A549 (cell line): ENCODE data around the gene PPP1R14B. TPM values are rescaled to one million over a fixed set of nuclear protein-coding genes. Genes with fewer than 3 reads are reported as not detected.

Source experiments
- ATAC-seq, 2 experiments: fragments of 200-7000 bp in 1 of 2; fragments of >200 bp in 1 of 2; cut with Nextera tagmentation in 1 of 2; cut with Tn5 transposase in 1 of 2; 3 replicates each; pipeline versions ENCODE4 v1.8.0 to v1.9.1; 2018 to 2020; ENCODE audit warnings: mild to moderate bottlenecking in 1 of 2, moderate library complexity in 1 of 2
- CTCF ChIA-PET: fragments of 300-600 bp; sonication (Branson Sonifier 250); formaldehyde crosslinking; extraction: SDS; loops from one replicate; lab custom pipeline; 2021; ENCODE audit warnings: antibody characterized with exemption, inconsistent platforms; lab: Yijun Ruan, JAX
- POLR2A ChIA-PET: fragments of 350-600 bp; formaldehyde crosslinking; extraction: SDS; loops from one replicate; lab custom pipeline; 2021; ENCODE audit warnings: antibody characterized with exemption, inconsistent platforms; lab: Yijun Ruan, JAX
- DNase-seq, 2 experiments: peaks; one replicate each; pipeline versions ENCODE4 v3.0.0 to v3.0.0-alpha.2; 2011 to 2016; ENCODE audit warnings: low read depth in 1 of 2, low spot score in 1 of 2
- FAIRE-seq: peaks from 2 replicates; lab custom pipeline; 2011; peaks lifted over from hg19 to GRCh38; lab: Jason Lieb, UNC
- H3K27ac ChIP-seq, 2 experiments: fragments of >200 bp; sonication (Bioruptor Twin); formaldehyde crosslinking; 3 replicates each; pipeline ENCODE4 v1.5.1; 2016 to 2017
- H3K4me1 ChIP-seq: fragments of >200 bp; sonication (Bioruptor Twin); formaldehyde crosslinking; 3 replicates; pipeline ENCODE4 v1.6.1; 2016
- H3K4me2 ChIP-seq: fragments of >200 bp; sonication (Bioruptor Twin); formaldehyde crosslinking; 3 replicates; pipeline ENCODE4 v1.6.1; 2016
- H3K4me3 ChIP-seq: fragments of >200 bp; sonication (Bioruptor Twin); formaldehyde crosslinking; 3 replicates; pipeline ENCODE4 v1.5.1; 2016
- H3K9me3 ChIP-seq: fragments of >200 bp; sonication (Bioruptor Twin); formaldehyde crosslinking; 3 replicates; pipeline ENCODE4 v1.6.1; 2016
- BCL3 ChIP-seq: fragments of >200 bp; sonication (Bioruptor Twin); formaldehyde crosslinking; IDR thresholded peaks from 3 replicates; pipeline ENCODE4 v1.6.1; 2016
- CBX2 ChIP-seq: fragments of 200-600 bp; sonication (generic); IDR thresholded peaks from 2 replicates; pipeline ENCODE4 v1.6.1; 2016; ENCODE audit warnings: low read depth, mild to moderate bottlenecking, borderline replicate concordance
- CEBPB ChIP-seq, 2 experiments: fragments of >200 bp in 1 of 2; sonication (Bioruptor Twin) in 1 of 2; formaldehyde crosslinking in 1 of 2; IDR thresholded peaks; 2 replicates each; pipeline ENCODE4 v1.6.1; 2012 to 2016
- CHD4 ChIP-seq: fragments of 200-600 bp; sonication (generic); IDR thresholded peaks from 2 replicates; pipeline ENCODE4 v1.6.1; 2016; ENCODE audit warnings: antibody characterized with exemption, mild to moderate bottlenecking, borderline replicate concordance
- EHF ChIP-seq: fragments of 250-450 bp; sonication (Bioruptor Pico); IDR thresholded peaks from 2 replicates; pipeline ENCODE4 v1.5.0; 2020; ENCODE audit warnings: mild to moderate bottlenecking
- ESRRA ChIP-seq: fragments of 150-350 bp; IDR thresholded peaks from 2 replicates; pipeline ENCODE4 v1.6.1; 2014; ENCODE audit warnings: mild to moderate bottlenecking, low read length, borderline replicate concordance
- FOSL2 ChIP-seq, 2 experiments: fragments of 450-650 bp in 1 of 2; fragments of >200 bp in 1 of 2; sonication (Bioruptor Twin) in 1 of 2; formaldehyde crosslinking; IDR thresholded peaks; 2 replicates each; pipeline versions ENCODE4 v1.5.0 to v1.6.1; 2016 to 2020; ENCODE audit warnings: mild to moderate bottlenecking in 1 of 2, moderate library complexity in 1 of 2
- FOXS1 ChIP-seq: fragments of 250-450 bp; sonication (Bioruptor Pico); IDR thresholded peaks from 2 replicates; pipeline ENCODE4 v1.5.0; 2020; ENCODE audit warnings: mild to moderate bottlenecking, moderate library complexity
- HDAC2 ChIP-seq: fragments of 200-600 bp; sonication (generic); IDR thresholded peaks from 2 replicates; pipeline ENCODE4 v1.6.1; 2016
- HMGXB4 ChIP-seq: fragments of 250-450 bp; sonication (Bioruptor Pico); IDR thresholded peaks from 2 replicates; pipeline ENCODE4 v1.5.0; 2021; ENCODE audit warnings: mild to moderate bottlenecking, moderate library complexity, borderline replicate concordance
- JUN ChIP-seq, 2 experiments: fragments of >200 bp; sonication (Bioruptor Twin); formaldehyde crosslinking; IDR thresholded peaks; 2 replicates in 1 of 2; 3 replicates in 1 of 2; pipeline ENCODE4 v1.6.1; 2016 to 2017
- MAFK ChIP-seq: fragments of 450-650 bp; IDR thresholded peaks from 2 replicates; pipeline ENCODE4 v1.6.1; 2014; ENCODE audit not compliant: partially characterized antibody
- MAZ ChIP-seq: fragments of 150-350 bp; IDR thresholded peaks from 2 replicates; pipeline ENCODE4 v1.6.1; 2014; ENCODE audit warnings: antibody characterized with exemption, low read depth, low read length, borderline replicate concordance
- PHF8 ChIP-seq: fragments of 200-600 bp; sonication (generic); IDR thresholded peaks from 2 replicates; pipeline ENCODE4 v1.6.1; 2016; ENCODE audit warnings: low read depth, mild to moderate bottlenecking, antibody characterized with exemption, moderate library complexity, borderline replicate concordance
- POLR2AphosphoS2 ChIP-seq: conservative IDR thresholded peaks from 2 replicates; pipeline ENCODE4 v1.6.1; 2012; ENCODE audit warnings: low read length, improper control_type of control experiment, inconsistent platforms
- REST ChIP-seq: fragments of 200-600 bp; sonication (generic); IDR thresholded peaks from 2 replicates; pipeline ENCODE4 v1.6.1; 2016; ENCODE audit warnings: antibody characterized with exemption, mild to moderate bottlenecking, moderate library complexity
- RNF2 ChIP-seq: fragments of 200-600 bp; sonication (generic); IDR thresholded peaks from 2 replicates; pipeline ENCODE4 v1.6.1; 2016; ENCODE audit warnings: low read depth, mild to moderate bottlenecking, antibody characterized with exemption, moderate library complexity, borderline replicate concordance
- SMC3 ChIP-seq: fragments of >200 bp; sonication (Bioruptor Twin); formaldehyde crosslinking; IDR thresholded peaks from 3 replicates; pipeline ENCODE4 v1.6.1; 2018; ENCODE audit warnings: inconsistent platforms
- SREBF2 ChIP-seq: fragments of 450-650 bp; IDR thresholded peaks from 2 replicates; pipeline ENCODE4 v1.6.1; 2014; ENCODE audit warnings: mild to moderate bottlenecking, moderate library complexity
- TFCP2L1 ChIP-seq: fragments of 250-450 bp; sonication (Bioruptor Pico); IDR thresholded peaks from 2 replicates; pipeline ENCODE4 v1.5.0; 2021; ENCODE audit warnings: mild to moderate bottlenecking
- TP53 ChIP-seq: fragments of 250-450 bp; sonication (Bioruptor Pico); IDR thresholded peaks from 2 replicates; pipeline ENCODE4 v1.5.0; 2021; ENCODE audit warnings: mild to moderate bottlenecking, moderate library complexity
- WGBS: methylation state at CpG from one replicate; pipeline ENCODE4 v1.1.6; 2017; ENCODE audit errors: missing lambda C conversion rate; 5-methylcytosine and 5-hydroxymethylcytosine counted together
- polyA plus RNA-seq, 4 experiments: library from polyadenylated mRNA; depleted of rRNA in 3 of 4; stranded (reverse); fragments of >200 nt; fragmentation: RNase III in 1 of 4; extraction: RNeasy Plus Mini Kit Qiagen cat#74134 plus additional on column Dnase treatment in 1 of 4; gene quantifications; 2 replicates in 3 of 4; 3 replicates in 1 of 4; pipeline ENCODE4 v1.2.3, GENCODE V29; 2011 to 2017
- TF ChIP-seq, protein P1 (sequence below): fragments of 150-350 bp; IDR thresholded peaks from 2 replicates; pipeline ENCODE4 v1.6.1; 2014; ENCODE audit warnings: low read depth, mild to moderate bottlenecking, low read length
- TF ChIP-seq, protein P2 (sequence below): IDR thresholded peaks from 2 replicates; pipeline ENCODE4 v1.6.1; 2012
- TF ChIP-seq, protein P3 (sequence below): IDR thresholded peaks from 2 replicates; pipeline ENCODE4 v1.6.1; 2012
- TF ChIP-seq, protein P4 (sequence below): IDR thresholded peaks from 2 replicates; pipeline ENCODE4 v1.6.1; 2012; ENCODE audit warnings: low read depth, borderline replicate concordance

Gene PPP1R14B
- polyA plus RNA-seq, 2 of the 4 experiments (the other 2 are of a cell fraction): 152 to 154 TPM

- 90% methylated on average over 24 of the region's 24 CpGs for WGBS
These were observed 23.6 kb downstream of the PPP1R14B start for GRCh38 chr11:64223001-64223651.

DNA sequence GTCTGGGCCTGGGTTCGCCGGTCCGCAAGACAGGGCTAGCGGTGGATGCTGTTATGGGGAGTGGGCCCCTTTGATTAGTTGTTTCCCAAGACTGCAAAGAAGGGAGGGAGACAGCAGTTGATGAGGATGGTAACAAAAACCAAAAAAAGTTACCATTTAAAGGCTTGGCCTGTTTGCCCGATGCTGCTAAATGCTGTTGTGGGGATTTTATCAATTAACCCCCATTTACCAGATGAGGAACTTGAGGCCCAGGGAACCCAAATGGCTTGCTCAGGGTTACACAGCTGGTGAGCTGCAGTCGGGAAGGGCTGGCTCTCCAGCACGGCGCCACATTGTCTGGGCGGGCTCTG lies 24.1 kb downstream of the PPP1R14B start:
- no peak for DNase-seq
- peaks cover 25% of the 10 kb centered on the region for H3K4me1 ChIP-seq
- H3K4me2 ChIP-seq: no peak overlapping the region
- ATAC-seq: no peak
- H3K9me3 ChIP-seq: no peaks in the 10 kb centered on the region
- no peak overlapping the region for H3K27ac ChIP-seq
- no peak for TF ChIP-seq SMC3
- TF ChIP-seq MAZ: no peak
- TF ChIP-seq RNF2: no peak
- TF ChIP-seq PHF8: no peak
- TF ChIP-seq BCL3: no peak
- TF ChIP-seq, protein P1, sequence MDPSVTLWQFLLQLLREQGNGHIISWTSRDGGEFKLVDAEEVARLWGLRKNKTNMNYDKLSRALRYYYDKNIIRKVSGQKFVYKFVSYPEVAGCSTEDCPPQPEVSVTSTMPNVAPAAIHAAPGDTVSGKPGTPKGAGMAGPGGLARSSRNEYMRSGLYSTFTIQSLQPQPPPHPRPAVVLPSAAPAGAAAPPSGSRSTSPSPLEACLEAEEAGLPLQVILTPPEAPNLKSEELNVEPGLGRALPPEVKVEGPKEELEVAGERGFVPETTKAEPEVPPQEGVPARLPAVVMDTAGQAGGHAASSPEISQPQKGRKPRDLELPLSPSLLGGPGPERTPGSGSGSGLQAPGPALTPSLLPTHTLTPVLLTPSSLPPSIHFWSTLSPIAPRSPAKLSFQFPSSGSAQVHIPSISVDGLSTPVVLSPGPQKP: no peak
- TF ChIP-seq HDAC2: no peak
- TF ChIP-seq, protein P2, sequence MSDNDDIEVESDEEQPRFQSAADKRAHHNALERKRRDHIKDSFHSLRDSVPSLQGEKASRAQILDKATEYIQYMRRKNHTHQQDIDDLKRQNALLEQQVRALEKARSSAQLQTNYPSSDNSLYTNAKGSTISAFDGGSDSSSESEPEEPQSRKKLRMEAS: no peak
- TF ChIP-seq REST: no peak
- FAIRE-seq: no peak
- H3K4me3 ChIP-seq: no peak overlapping the region
- WGBS: 88% methylated on average over 9 of the region's 9 CpGs
- CTCF ChIA-PET: interaction anchor here (1.0 to 19.9 kb wide), 5 partner anchors 19 to 181 kb away, joined by 3 to 254 read pairs (median 5); partner anchors contain the start of genes FERMT3 and STIP1
- POLR2A ChIA-PET: no interaction called here

More at GRCh38 chr11:64223001-64223651, 23.6 kb downstream of the PPP1R14B start:
- no peak overlapping the region for H3K4me2 ChIP-seq
- no peak for TF ChIP-seq BCL3
- TF ChIP-seq JUN (IDR thresholded peaks at IDR 0.05): no peak
- TF ChIP-seq SREBF2: no peak
- TF ChIP-seq POLR2AphosphoS2: no peak
- TF ChIP-seq, protein P3, sequence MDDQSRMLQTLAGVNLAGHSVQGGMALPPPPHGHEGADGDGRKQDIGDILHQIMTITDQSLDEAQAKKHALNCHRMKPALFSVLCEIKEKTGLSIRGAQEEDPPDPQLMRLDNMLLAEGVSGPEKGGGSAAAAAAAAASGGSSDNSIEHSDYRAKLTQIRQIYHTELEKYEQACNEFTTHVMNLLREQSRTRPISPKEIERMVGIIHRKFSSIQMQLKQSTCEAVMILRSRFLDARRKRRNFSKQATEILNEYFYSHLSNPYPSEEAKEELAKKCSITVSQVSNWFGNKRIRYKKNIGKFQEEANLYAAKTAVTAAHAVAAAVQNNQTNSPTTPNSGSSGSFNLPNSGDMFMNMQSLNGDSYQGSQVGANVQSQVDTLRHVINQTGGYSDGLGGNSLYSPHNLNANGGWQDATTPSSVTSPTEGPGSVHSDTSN: no peak
- TF ChIP-seq HMGXB4: no peak
- TF ChIP-seq ESRRA: no peak
- TF ChIP-seq CHD4: no peak
- TF ChIP-seq FOXS1 (CRISPR knock-in tag): no peak
- TF ChIP-seq FOSL2 (IDR thresholded peaks at IDR 0.05): no peak
- TF ChIP-seq FOSL2 (CRISPR knock-in tag; IDR thresholded peaks at IDR 0.05): no peak
- no peak for TF ChIP-seq CBX2
- no peak for TF ChIP-seq TFCP2L1 (CRISPR knock-in tag)
- TF ChIP-seq SMC3: no peak
- no peak for TF ChIP-seq MAZ
- TF ChIP-seq, protein P4, sequence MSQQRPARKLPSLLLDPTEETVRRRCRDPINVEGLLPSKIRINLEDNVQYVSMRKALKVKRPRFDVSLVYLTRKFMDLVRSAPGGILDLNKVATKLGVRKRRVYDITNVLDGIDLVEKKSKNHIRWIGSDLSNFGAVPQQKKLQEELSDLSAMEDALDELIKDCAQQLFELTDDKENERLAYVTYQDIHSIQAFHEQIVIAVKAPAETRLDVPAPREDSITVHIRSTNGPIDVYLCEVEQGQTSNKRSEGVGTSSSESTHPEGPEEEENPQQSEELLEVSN: no peak
- TF ChIP-seq EHF (CRISPR knock-in tag): no peak
- no peak for TF ChIP-seq CEBPB (IDR thresholded peaks at IDR 0.05)
- TF ChIP-seq MAFK: no peak
- no peak for TF ChIP-seq TP53
- no peak for TF ChIP-seq PHF8
- ChIA-PET CTCF (interaction anchor here (1.0 to 19.9 kb wide), 8 partner anchors 8 to 182 kb away, joined by 3 to 254 read pairs (median 6); partner anchors contain the start of genes ESRRA, FERMT3, PLCB3 and STIP1), POLR2A (no interaction called here)
- ATAC-seq (no peak), DNase-seq (no peak), FAIRE-seq (no peak)
- H3K4me3 ChIP-seq: no peak overlapping the region
- no peak overlapping the region for H3K27ac ChIP-seq
- H3K9me3 ChIP-seq: no peaks in the 10 kb centered on the region
- H3K4me1 ChIP-seq: peaks cover 26% of the 10 kb centered on the region
